VCaP (cell line): Measurements from ENCODE around the gene SURF6.

Experiments used
- H3K27ac ChIP-seq: fragments of 450-650 bp; 2 replicates; pipeline ENCODE4 v1.5.1; 2017
- CTCF ChIP-seq: fragments of 450-650 bp; conservative IDR thresholded peaks from 2 replicates; pipeline ENCODE4 v1.5.1; 2017; ENCODE audit warnings: mild to moderate bottlenecking, moderate library complexity

The SURF6 gene

DNA sequence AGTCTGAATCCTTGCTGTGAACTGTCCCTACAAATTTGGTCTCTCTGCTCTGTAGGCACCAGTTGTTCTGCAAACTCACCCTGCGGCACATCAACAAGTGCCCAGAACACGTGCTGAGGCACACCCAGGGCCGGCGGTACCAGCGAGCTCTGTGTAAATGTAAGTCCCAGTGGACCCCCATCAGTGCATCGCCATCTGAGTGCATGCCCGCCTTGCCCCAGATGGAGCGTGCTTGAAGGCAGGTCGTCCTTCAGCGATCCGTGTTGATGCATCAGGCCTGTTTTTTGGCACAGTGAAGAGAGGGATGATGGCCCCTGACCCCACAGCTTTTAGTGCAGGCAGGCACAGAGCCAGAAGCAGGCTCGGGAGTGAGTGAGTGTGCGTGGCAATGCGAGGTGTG is 21.7 kb upstream of the SURF6 start:
- TF ChIP-seq CTCF, result no peak
- H3K27ac ChIP-seq, result peak overlapping the region; percentile 98

DNA sequence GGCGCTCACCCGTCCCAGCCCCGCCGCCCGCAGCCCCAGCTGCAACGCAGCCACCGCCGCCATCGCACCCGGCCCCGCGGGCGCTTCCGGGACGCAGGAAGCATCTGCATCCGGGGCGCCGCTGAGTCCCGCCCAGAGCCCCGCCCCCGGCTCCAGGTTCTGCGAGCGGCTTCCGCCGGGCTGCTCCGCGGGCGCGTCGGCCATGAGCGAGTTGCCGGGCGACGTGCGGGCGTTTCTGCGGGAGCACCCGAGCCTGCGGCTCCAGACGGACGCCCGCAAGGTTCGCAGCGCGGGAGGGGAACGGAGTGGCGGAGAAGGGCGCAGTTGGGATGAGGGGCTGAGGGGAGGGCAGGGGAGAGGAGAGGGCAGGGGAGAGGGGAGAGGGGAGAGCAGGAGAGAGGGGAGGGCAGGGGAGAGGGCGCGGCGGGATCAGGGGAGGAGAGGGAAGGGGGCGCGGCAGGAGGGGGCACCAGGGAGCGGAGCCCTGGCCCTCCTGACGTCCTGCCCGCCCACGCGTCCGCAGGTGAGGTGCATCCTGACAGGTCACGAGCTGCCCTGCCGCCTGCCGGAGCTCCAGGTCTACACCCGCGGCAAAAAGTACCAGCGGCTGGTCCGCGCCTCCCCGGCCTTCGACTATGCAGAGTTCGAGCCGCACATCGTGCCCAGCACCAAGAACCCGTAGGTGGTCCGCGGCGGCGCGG is 20.6 kb upstream of the SURF6 start, which contains the start of the genes SURF1 and SURF2:
Gene SURF1, minus strand, starts transcription at position 97 of the 701 bp plus-strand sequence. Its CDS starts 34 bp downstream, at position 63.
Gene SURF2, plus strand, starts transcription at position 160 of the 701 bp plus-strand sequence. Its CDS starts 43 bp downstream, at position 203.
- H3K27ac ChIP-seq, result peak within 1 kb of the TSS; percentile 98

DNA sequence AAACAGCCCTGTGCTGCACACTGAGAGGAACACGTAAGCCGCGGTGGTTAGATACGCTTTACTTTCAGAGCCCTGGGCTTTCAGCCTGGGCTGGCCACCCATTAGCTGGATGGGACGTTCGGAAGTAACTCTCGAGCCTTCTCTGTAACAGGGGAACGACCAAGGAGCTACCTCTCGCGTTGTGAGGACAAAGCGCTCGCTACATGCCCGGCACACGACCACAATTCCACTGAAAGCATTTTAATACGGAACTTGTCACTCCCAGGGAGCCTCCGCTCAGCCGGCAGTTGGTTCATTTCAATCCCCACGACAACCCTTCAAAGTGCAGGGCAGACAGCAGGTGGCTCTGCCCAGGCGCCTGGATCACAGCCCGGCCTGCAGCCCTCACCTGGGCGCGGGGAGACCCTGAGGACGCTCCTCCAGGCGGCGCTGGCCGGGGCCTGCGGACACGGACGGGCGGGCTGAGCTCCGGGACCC is 19.9 kb upstream of the SURF6 start:
- peak overlapping the region; percentile 98 for H3K27ac ChIP-seq

More for the DNA sequence above, 20.6 kb upstream of the SURF6 start, which contains the start of the genes SURF1 and SURF2:
- TF ChIP-seq CTCF, result peak; percentile 17

GRCh38 chr9:133354766-133355165 is 18.8 kb upstream of the SURF6 start:
- H3K27ac ChIP-seq, result peak overlapping the region; percentile 13; the same call in 1 of the 2 replicates
- TF ChIP-seq CTCF, result no peak

More for the DNA sequence above, 19.9 kb upstream of the SURF6 start:
- TF ChIP-seq CTCF, result no peak

- peak overlapping the region; percentile 13; the same call in 1 of the 2 replicates for H3K27ac ChIP-seq
- no peak for TF ChIP-seq CTCF
Observed at GRCh38 chr9:133353548-133353947, 17.6 kb upstream of the SURF6 start.

DNA sequence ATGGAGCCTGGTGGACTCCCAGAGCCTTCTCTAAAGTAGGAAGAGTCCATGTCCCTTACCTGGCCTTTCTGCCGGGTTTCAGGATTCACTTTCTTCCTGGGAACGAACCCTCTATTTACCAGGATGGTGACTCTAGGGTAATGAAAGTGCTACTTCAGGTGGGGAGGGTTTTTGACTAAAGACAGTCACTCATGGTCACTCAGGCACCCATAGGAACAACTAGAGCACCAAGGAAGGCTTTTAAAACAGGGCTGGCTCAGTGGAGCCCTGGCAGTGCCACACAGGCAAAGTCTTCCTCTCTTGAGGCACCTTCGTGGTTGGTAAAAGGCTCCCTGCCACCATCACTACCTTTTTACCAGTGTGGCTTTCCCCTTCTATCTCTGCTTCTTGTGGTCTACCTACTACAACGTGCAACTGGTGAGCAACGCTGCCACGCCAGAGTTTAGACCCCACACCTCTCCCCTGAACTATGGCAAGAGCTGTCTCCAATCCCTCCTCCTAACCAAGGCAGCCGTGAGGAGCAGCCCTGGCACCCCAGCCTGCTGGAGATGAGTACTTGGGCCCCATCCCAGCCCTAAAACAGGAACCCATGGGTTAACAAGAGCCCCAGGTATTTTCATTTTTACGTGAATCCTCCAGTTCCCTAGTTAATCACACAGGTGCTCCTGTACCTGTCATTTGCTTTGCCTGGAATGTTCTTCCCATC is 16.8 kb upstream of the SURF6 start:
- H3K27ac ChIP-seq, result peak overlapping the region; percentile 13; the same call in 1 of the 2 replicates
- no peak for TF ChIP-seq CTCF
